ENCODE results near the gene SGSM1.

GRCh38 chr22:24935771-24936483, 129.9 kb downstream of the SGSM1 start:
- TF ChIP-seq EZH2 (IDR thresholded peaks at IDR 0.05; ENCODE audit: low read length, unreplicated experiment) (no peak), CTCF (conservative IDR thresholded peaks at IDR 0.05; ENCODE audit: low read depth, low read length) (no peak), EZH2phosphoT487 (IDR thresholded peaks at IDR 0.05; ENCODE audit: borderline replicate concordance, low read length) (no peak)
